A549 (cell line): Measurements from ENCODE around the gene TUNAR. TPM values are rescaled to one million over a fixed set of nuclear protein-coding genes. Genes with fewer than 3 reads are reported as not detected.

Experiments
- ATAC-seq, 2 experiments: fragments of 200-7000 bp in 1 of 2; fragments of >200 bp in 1 of 2; cut with Nextera tagmentation in 1 of 2; cut with Tn5 transposase in 1 of 2; 3 replicates each; pipeline versions ENCODE4 v1.8.0 to v1.9.1; 2018 to 2020; ENCODE audit warnings: mild to moderate bottlenecking in 1 of 2, moderate library complexity in 1 of 2
- CTCF ChIA-PET: fragments of 300-600 bp; sonication (Branson Sonifier 250); formaldehyde crosslinking; extraction: SDS; loops from one replicate; lab custom pipeline; 2021; ENCODE audit warnings: antibody characterized with exemption, inconsistent platforms; lab: Yijun Ruan, JAX
- POLR2A ChIA-PET: fragments of 350-600 bp; formaldehyde crosslinking; extraction: SDS; loops from one replicate; lab custom pipeline; 2021; ENCODE audit warnings: antibody characterized with exemption, inconsistent platforms; lab: Yijun Ruan, JAX
- DNase-seq, 2 experiments: peaks; one replicate each; pipeline versions ENCODE4 v3.0.0 to v3.0.0-alpha.2; 2011 to 2016; ENCODE audit warnings: low read depth in 1 of 2, low spot score in 1 of 2
- FAIRE-seq: peaks from 2 replicates; lab custom pipeline; 2011; peaks lifted over from hg19 to GRCh38; lab: Jason Lieb, UNC
- H3K27ac ChIP-seq, 2 experiments: fragments of >200 bp; sonication (Bioruptor Twin); formaldehyde crosslinking; 3 replicates each; pipeline ENCODE4 v1.5.1; 2016 to 2017
- H3K4me1 ChIP-seq: fragments of >200 bp; sonication (Bioruptor Twin); formaldehyde crosslinking; 3 replicates; pipeline ENCODE4 v1.6.1; 2016
- H3K4me2 ChIP-seq: fragments of >200 bp; sonication (Bioruptor Twin); formaldehyde crosslinking; 3 replicates; pipeline ENCODE4 v1.6.1; 2016
- H3K4me3 ChIP-seq: fragments of >200 bp; sonication (Bioruptor Twin); formaldehyde crosslinking; 3 replicates; pipeline ENCODE4 v1.5.1; 2016
- H3K9me3 ChIP-seq: fragments of >200 bp; sonication (Bioruptor Twin); formaldehyde crosslinking; 3 replicates; pipeline ENCODE4 v1.6.1; 2016
- CHD2 ChIP-seq: fragments of 150-350 bp; IDR thresholded peaks from 2 replicates; pipeline ENCODE4 v1.6.1; 2014; ENCODE audit warnings: low read length; ENCODE audit not compliant: partially characterized antibody
- ESRRA ChIP-seq: fragments of 150-350 bp; IDR thresholded peaks from 2 replicates; pipeline ENCODE4 v1.6.1; 2014; ENCODE audit warnings: mild to moderate bottlenecking, low read length, borderline replicate concordance
- JUN ChIP-seq, 2 experiments: fragments of >200 bp; sonication (Bioruptor Twin); formaldehyde crosslinking; IDR thresholded peaks; 2 replicates in 1 of 2; 3 replicates in 1 of 2; pipeline ENCODE4 v1.6.1; 2016 to 2017
- MYC ChIP-seq: IDR thresholded peaks from 2 replicates; pipeline ENCODE4 v1.6.1; 2012; ENCODE audit warnings: mild to moderate bottlenecking, inconsistent platforms, low read length, improper control_type of control experiment, borderline replicate concordance
- NFE2L2 ChIP-seq: fragments of 150-350 bp; conservative IDR thresholded peaks from 2 replicates; pipeline ENCODE4 v1.6.1; 2014; ENCODE audit warnings: low read length
- NPAS2 ChIP-seq: fragments of 250-450 bp; sonication (Bioruptor Pico); IDR thresholded peaks from 2 replicates; pipeline ENCODE4 v1.8.0; 2022; ENCODE audit warnings: mild to moderate bottlenecking, moderate library complexity, borderline replicate concordance
- PHF8 ChIP-seq: fragments of 200-600 bp; sonication (generic); IDR thresholded peaks from 2 replicates; pipeline ENCODE4 v1.6.1; 2016; ENCODE audit warnings: low read depth, mild to moderate bottlenecking, antibody characterized with exemption, moderate library complexity, borderline replicate concordance
- POLR2AphosphoS2 ChIP-seq: conservative IDR thresholded peaks from 2 replicates; pipeline ENCODE4 v1.6.1; 2012; ENCODE audit warnings: low read length, improper control_type of control experiment, inconsistent platforms
- RCOR1 ChIP-seq: fragments of 150-350 bp; IDR thresholded peaks from 2 replicates; pipeline ENCODE4 v1.6.1; 2014; ENCODE audit warnings: antibody characterized with exemption, low read length, low read depth
- TFCP2L1 ChIP-seq: fragments of 250-450 bp; sonication (Bioruptor Pico); IDR thresholded peaks from 2 replicates; pipeline ENCODE4 v1.5.0; 2021; ENCODE audit warnings: mild to moderate bottlenecking
- WGBS: methylation state at CpG from one replicate; pipeline ENCODE4 v1.1.6; 2017; ENCODE audit errors: missing lambda C conversion rate; 5-methylcytosine and 5-hydroxymethylcytosine counted together
- polyA plus RNA-seq, 4 experiments: library from polyadenylated mRNA; depleted of rRNA in 3 of 4; stranded (reverse); fragments of >200 nt; fragmentation: RNase III in 1 of 4; extraction: RNeasy Plus Mini Kit Qiagen cat#74134 plus additional on column Dnase treatment in 1 of 4; gene quantifications; 2 replicates in 3 of 4; 3 replicates in 1 of 4; pipeline ENCODE4 v1.2.3, GENCODE V29; 2011 to 2017
- TF ChIP-seq, protein P1 (sequence below): fragments of 250-450 bp; sonication (Bioruptor Pico); IDR thresholded peaks from 2 replicates; pipeline ENCODE4 v1.5.0; 2021; ENCODE audit warnings: mild to moderate bottlenecking, moderate library complexity, borderline replicate concordance
- TF ChIP-seq, protein P2 (sequence below): fragments of >200 bp; sonication (Bioruptor Twin); formaldehyde crosslinking; IDR thresholded peaks from 2 replicates; pipeline ENCODE4 v1.6.1; 2016
- TF ChIP-seq, protein P3 (sequence below): fragments of >200 bp; sonication (Bioruptor Twin); formaldehyde crosslinking; IDR thresholded peaks from 3 replicates; pipeline ENCODE4 v1.6.1; 2016

TUNAR gene
- polyA plus RNA-seq, 2 of the 4 experiments (the other 2 are of a cell fraction), result not detected

DNA sequence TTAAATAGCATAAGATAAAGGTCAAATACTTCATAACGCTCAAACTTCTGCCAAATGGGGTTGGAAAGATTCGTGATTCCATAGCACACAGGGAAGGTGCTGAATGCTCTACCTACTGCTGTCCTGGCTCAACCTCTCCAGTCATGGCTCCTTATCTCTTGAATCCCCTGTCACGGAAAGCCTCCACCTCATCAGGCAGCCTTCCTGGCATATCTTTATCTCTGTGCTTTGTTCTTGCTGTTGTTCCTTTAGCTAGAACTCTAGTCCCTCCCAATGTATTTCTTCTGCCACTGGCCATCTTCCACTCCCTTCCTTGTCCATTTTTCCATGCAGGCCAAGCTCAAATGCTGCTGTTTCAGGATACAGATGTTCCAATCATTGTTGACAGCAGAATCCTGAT, 26.9 kb upstream of the TUNAR start (continued):
- TF ChIP-seq POLR2AphosphoS2 (no peak), ESRRA (no peak), RCOR1 (no peak)
- TF ChIP-seq, protein P1, sequence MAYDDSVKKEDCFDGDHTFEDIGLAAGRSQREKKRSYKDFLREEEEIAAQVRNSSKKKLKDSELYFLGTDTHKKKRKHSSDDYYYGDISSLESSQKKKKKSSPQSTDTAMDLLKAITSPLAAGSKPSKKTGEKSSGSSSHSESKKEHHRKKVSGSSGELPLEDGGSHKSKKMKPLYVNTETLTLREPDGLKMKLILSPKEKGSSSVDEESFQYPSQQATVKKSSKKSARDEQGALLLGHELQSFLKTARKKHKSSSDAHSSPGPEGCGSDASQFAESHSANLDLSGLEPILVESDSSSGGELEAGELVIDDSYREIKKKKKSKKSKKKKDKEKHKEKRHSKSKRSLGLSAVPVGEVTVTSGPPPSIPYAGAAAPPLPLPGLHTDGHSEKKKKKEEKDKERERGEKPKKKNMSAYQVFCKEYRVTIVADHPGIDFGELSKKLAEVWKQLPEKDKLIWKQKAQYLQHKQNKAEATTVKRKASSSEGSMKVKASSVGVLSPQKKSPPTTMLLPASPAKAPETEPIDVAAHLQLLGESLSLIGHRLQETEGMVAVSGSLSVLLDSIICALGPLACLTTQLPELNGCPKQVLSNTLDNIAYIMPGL, result no peak

DNA sequence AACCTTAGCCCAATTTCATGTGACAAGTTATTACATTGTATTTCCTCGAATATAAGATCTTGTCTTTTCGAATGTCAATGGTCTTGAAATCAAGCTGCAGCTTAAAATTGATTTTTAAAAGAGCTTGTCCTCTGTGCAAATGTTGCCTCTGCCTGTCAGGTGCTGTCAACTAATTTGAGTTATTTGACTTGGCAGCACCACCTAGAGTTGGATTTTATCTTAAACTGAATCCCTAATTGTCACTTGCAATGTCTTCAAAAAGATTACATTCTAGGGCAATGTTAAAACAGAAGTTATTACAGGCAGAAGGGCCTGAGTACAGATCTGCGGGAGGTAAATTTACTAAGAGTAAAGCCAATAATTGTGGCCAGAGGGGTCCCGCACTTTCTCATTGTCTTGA, 26.2 kb upstream of the TUNAR start:
- no peak overlapping the region for H3K27ac ChIP-seq
- TF ChIP-seq, protein P2, sequence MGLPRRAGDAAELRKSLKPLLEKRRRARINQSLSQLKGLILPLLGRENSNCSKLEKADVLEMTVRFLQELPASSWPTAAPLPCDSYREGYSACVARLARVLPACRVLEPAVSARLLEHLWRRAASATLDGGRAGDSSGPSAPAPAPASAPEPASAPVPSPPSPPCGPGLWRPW, result no peak
- H3K4me3 ChIP-seq, result no peak overlapping the region
- ChIA-PET POLR2A (no interaction called here), CTCF (no interaction called here)
- H3K4me2 ChIP-seq, result no peak overlapping the region
- 22% methylated on average over 4 of the region's 4 CpGs for WGBS
- H3K4me1 ChIP-seq, result no peaks in the 10 kb centered on the region
- no peaks in the 10 kb centered on the region for H3K9me3 ChIP-seq
- FAIRE-seq (no peak), ATAC-seq (no peak), DNase-seq (no peak)

DNA sequence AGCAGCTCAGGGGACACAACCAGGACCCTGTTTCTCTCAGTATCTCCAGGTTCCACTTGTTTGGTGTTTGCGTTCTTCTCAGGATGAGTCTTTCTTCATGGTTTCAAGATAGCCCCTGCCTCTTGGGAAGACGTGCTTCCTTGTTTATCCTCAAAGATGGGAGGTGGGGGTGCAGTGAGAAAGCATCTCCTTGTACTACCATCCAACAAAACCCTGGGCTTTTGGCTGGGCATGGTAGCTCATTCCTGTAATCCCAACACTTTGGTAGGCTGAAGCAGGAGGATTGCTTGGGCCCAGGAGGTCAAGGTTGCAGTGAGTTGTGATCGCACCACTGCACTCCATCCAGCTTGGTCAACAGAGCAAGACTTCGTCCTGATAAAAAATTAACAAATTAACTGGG, 21.0 kb upstream of the TUNAR start:
- no peak for FAIRE-seq
- 11% methylated on average over 4 of the region's 4 CpGs for WGBS
- ChIA-PET CTCF (no interaction called here), POLR2A (no interaction called here)
- ATAC-seq, result no peak
- Histone ChIP-seq H3K9me3 (no peaks in the 10 kb centered on the region), H3K27ac (no peak overlapping the region), H3K4me1 (no peaks in the 10 kb centered on the region), H3K4me2 (no peak overlapping the region), H3K4me3 (no peak overlapping the region)
- TF ChIP-seq NFE2L2 (no peak), MYC (no peak), JUN (IDR thresholded peaks at IDR 0.05) (no peak), PHF8 (no peak), TFCP2L1 (no peak)
- TF ChIP-seq, protein P3, sequence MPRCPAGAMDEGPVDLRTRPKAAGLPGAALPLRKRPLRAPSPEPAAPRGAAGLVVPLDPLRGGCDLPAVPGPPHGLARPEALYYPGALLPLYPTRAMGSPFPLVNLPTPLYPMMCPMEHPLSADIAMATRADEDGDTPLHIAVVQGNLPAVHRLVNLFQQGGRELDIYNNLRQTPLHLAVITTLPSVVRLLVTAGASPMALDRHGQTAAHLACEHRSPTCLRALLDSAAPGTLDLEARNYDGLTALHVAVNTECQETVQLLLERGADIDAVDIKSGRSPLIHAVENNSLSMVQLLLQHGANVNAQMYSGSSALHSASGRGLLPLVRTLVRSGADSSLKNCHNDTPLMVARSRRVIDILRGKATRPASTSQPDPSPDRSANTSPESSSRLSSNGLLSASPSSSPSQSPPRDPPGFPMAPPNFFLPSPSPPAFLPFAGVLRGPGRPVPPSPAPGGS, result no peak
- DNase-seq, result no peak

DNA sequence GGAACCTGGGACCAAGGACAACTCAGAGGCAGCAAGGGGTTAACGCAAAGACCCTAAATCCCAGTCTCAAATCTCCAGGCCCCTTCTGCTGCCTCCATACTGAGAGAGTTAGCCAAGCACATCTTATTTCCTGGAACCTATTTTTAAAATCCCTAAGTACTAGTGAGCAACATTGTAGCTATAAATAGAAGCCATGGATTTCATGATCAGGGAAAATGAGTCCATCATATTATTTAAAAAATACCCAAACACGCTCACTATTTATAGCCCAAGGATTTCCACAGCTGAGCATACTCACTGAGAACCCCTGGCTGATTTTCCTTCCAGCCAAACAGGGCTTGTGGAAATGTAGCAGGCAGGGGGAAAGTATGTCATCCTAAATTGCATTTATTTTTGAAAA, 19.4 kb upstream of the TUNAR start:
- TF ChIP-seq, protein P2, result no peak
- no peak for TF ChIP-seq JUN (IDR thresholded peaks at IDR 0.05)
- TF ChIP-seq, protein P3, result no peak
- TF ChIP-seq CHD2, result no peak
- no peak for TF ChIP-seq ESRRA
- no peak for TF ChIP-seq NPAS2 (CRISPR knock-in tag)
- ATAC-seq (no peak), FAIRE-seq (no peak), DNase-seq (no peak)
- H3K4me1 ChIP-seq, result no peaks in the 10 kb centered on the region
- H3K27ac ChIP-seq, result no peak overlapping the region
- H3K4me3 ChIP-seq, result no peak overlapping the region
- ChIA-PET CTCF (interaction anchor here (1.5 kb wide), 1 partner anchor 82 kb away, joined by 4 read pairs; no protein-coding TSS in a partner anchor), POLR2A (no interaction called here)
- no peaks in the 10 kb centered on the region for H3K9me3 ChIP-seq
- no peak overlapping the region for H3K4me2 ChIP-seq
- WGBS, result 11% methylated on average over 2 of the region's 2 CpGs
